ENCODE data around the gene CUEDC1.
A peak's percentile ranks its signal among the peaks of the same experiment; 100 is the strongest.

Gene CUEDC1

GRCh38 chr17:57892820-57893595 lies 62.2 kb downstream of the CUEDC1 start:
- DNase-seq = peak; percentile 99

GRCh38 chr17:57892146-57892819 lies 62.9 kb downstream of the CUEDC1 start:
- peak; percentile 75 for DNase-seq

GRCh38 chr17:57890857-57891232 lies 64.4 kb downstream of the CUEDC1 start:
- no peak for DNase-seq

DNA sequence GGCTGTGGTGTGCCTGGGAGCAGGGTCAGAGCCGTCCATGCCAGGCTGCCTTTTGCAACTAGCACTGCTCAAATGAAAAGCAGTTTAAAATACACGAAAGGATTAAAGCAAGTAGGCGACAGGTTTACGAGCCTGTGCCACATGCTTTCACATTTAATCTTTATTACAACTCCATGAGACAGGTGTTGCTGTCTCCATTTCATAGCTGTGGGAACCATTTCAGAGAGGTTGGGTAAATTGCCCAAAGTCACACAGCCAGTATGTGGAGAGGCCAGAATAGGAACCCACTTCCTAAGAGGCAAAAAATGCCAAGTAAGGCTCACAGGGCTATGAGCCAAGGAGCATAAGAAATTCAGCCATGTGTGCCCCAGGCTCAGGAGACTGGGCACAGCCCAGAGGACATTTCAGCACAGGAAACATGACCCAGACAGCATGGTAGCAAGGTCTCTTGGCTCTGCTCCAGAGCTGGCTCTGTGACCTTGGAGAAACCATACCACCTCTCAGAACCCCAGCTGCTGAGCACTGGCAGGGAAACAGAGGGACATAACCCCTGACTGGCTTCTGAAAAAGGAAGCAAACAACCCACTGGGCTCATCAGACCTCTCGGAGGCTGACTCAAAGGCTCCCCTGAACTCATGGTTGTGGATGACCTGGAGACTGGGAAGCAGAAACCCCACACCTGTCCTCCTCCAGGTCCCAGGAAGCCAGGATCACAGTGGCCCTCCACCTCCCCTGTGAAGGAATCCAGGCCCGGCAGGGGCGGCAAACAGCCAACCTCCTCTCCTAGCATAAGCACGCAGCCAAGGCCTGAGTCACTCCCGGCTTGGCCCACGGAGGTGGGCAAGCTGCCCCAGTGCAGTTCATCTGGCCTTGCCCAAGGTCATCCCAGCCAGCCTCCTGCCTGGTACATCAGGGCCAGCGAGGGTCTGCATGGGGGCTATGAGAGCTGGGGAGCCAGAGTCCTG lies 65.0 kb downstream of the CUEDC1 start:
- DNase-seq = no peak

DNA sequence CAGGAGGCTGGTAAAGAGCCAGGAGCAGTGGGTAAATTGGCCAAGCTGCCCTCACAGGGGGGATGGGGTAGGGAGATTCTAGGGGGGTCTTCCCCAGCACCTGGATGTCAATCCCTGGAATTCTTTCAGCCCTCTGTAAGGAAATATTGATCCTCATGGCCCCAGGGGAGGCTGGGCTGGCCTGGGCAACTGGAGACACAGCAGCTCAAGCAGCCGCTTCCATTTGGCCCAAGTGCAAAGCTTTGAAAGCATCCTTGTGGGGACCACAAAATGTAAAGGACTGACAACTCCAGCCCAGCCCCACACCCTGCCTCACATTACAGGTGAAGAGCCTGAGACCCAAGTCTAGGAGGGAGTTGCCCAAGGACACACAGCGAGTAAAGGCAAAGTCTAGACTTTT lies 66.0 kb downstream of the CUEDC1 start:
- no peak for DNase-seq

GRCh38 chr17:57888311-57889216 lies 66.6 kb downstream of the CUEDC1 start:
- no peak for DNase-seq

GRCh38 chr17:57887161-57887560 lies 68.1 kb downstream of the CUEDC1 start:
- no peak for DNase-seq

GRCh38 chr17:57886020-57886419 lies 69.2 kb downstream of the CUEDC1 start:
- DNase-seq = no peak

GRCh38 chr17:57885148-57885915 lies 69.9 kb downstream of the CUEDC1 start:
- DNase-seq = no peak

GRCh38 chr17:57881783-57882351 lies 73.3 kb downstream of the CUEDC1 start:
- DNase-seq = no peak

GRCh38 chr17:57881143-57881542 lies 74.1 kb downstream of the CUEDC1 start:
- no peak for DNase-seq

- no peak for DNase-seq
Measured at GRCh38 chr17:57880086-57880456, 75.1 kb downstream of the CUEDC1 start.

GRCh38 chr17:57879437-57880085 lies 75.7 kb downstream of the CUEDC1 start:
- no peak for DNase-seq

DNA sequence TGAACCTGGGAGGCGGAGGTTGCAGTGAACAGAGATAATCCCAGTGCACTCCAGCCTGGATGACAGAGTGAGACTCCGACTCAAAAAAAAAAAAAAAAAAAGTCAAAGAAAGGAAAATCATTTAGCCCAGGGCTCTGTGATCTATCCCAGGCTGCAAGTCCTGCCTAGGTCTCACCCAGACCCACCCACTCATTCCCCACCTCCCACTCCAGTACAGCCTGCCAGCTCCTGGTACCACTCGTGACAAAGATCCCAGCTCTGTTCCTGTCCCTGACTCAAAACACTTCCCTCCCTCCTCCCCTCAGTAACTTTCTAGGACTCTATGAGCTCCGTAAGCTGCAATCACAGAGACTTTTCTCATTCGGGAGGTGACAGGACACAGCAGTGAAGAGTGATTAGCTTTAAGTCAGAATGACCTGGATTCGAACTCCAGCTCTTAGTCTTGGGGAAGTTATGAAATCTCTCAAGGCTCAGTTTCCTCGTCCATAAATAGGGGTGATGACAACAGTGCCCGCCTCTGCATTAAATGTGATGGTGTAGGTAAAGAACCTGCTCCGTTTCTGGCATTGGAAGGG lies 77.3 kb downstream of the CUEDC1 start:
- no peak for DNase-seq

DNA sequence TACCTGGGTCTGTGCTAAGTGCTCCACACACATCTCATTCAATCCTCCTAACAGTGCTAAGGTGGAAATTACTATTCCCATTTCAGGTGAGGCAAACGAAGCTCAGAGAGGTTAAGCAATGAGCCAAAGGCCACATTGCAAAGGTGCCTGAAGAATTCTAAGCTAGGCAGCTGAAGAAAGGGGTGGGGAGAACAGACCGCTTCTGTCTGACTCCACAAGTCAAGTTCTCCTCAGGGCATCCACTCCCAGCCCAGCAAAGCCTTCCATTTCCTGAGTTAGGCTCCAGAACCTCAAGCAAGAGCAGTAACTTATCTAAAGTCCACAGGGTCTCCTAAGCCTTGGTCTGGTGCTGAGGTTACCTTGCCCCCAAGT lies 78.4 kb downstream of the CUEDC1 start:
- no peak for DNase-seq

- DNase-seq = no peak
Measured at GRCh38 chr17:57876023-57876865, 79.0 kb downstream of the CUEDC1 start.

- no peak for DNase-seq
Measured at GRCh38 chr17:57875290-57876022, 79.8 kb downstream of the CUEDC1 start.

DNA sequence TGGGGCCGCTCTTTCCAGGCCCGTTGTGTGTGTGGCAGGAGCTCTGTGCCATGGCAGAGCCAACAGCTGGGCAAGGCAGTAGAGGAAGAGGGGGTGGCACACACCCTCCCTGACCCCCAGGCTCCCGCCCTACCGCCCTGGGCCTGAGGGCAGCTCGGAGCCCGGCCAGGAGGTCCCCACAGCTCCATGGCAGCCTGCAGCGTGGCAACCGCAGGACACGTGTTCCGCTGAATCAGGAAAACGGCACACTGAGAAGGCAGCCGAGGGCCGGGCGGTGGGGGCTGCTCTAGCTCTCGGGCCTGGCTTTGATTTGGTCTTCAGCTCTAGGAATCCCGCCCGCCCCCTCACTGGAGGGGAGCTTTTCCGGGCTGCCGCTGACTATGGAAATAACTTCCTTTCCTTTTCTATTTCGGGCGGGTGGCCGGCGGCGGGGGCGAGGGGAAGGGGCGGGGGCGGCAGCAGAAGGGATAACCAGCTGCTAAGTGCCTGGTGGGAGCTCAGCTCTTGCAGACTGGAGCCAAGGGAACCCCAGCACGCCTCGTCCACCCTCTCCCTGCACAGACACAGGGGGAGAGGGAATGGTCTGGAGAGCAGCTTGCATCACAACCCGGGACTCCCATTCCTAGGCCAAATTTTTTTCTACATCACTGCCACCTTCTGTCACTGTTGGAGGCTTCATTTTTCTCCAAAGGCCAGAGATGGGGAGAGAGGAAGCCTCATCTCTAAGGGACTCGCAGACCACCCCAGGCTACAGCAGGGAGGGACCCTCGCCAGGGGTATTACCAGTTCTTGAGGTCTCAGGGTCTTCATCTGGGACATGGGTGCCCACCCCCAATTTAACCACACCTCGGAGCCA lies 80.5 kb downstream of the CUEDC1 start:
- DNase-seq = no peak

All from inflammatory macrophage treated with lipopolysaccharide for 4 hours (primary cell).